GM23248 (cell line): ENCODE results near the gene OR14A2. TPM values are rescaled to one million over a fixed set of nuclear protein-coding genes. Genes with fewer than 3 reads are reported as not detected.
"Not testable (repeated sequence)": the region's sequence is repeated elsewhere in the genome, so short reads cannot be mapped to it uniquely, and the experiment has no call there.

Experiments
- DNase-seq: peaks from one replicate; pipeline ENCODE4 v3.0.0-alpha.2; 2015
- H2AFZ ChIP-seq: fragments of 200-600 bp; sonication (generic); 2 replicates; pipeline ENCODE4 v1.6.1; 2016; ENCODE audit warnings: antibody characterized with exemption
- H3F3A ChIP-seq: fragments of 200-600 bp; sonication (generic); 2 replicates; pipeline ENCODE4 v1.6.1; 2016; ENCODE audit warnings: mild to moderate bottlenecking, antibody characterized with exemption, mixed run types; ENCODE audit not compliant: insufficient read depth
- H3K27ac ChIP-seq: fragments of 200-600 bp; sonication (generic); 2 replicates; pipeline ENCODE4 v1.5.1; 2016; ENCODE audit warnings: mild to moderate bottlenecking
- H3K27me3 ChIP-seq: fragments of 200-600 bp; sonication (generic); replicated peaks from 2 replicates; pipeline ENCODE4 v1.6.1; 2016; ENCODE audit warnings: mild to moderate bottlenecking; ENCODE audit not compliant: insufficient read depth
- H3K36me3 ChIP-seq: fragments of 200-600 bp; sonication (generic); 2 replicates; pipeline ENCODE4 v1.6.1; 2016; ENCODE audit warnings: low read depth, mild to moderate bottlenecking
- H3K4me1 ChIP-seq: fragments of 200-600 bp; sonication (generic); 2 replicates; pipeline ENCODE4 v1.6.1; 2016; ENCODE audit warnings: mild to moderate bottlenecking; ENCODE audit not compliant: insufficient read depth
- H3K4me2 ChIP-seq: fragments of 200-600 bp; sonication (generic); one replicate; pipeline ENCODE4 v1.6.1; 2016; ENCODE audit warnings: mild to moderate bottlenecking; ENCODE audit not compliant: unreplicated experiment
- H3K4me3 ChIP-seq: fragments of 200-600 bp; sonication (generic); 2 replicates; pipeline ENCODE4 v1.5.1; 2016; ENCODE audit warnings: mild to moderate bottlenecking
- H3K79me2 ChIP-seq: fragments of 200-600 bp; sonication (generic); 2 replicates; pipeline ENCODE4 v1.6.1; 2016; ENCODE audit warnings: mild to moderate bottlenecking; ENCODE audit not compliant: insufficient read depth
- H3K9ac ChIP-seq: fragments of 200-600 bp; sonication (generic); 2 replicates; pipeline ENCODE4 v1.6.1; 2016; ENCODE audit warnings: mild to moderate bottlenecking
- H3K9me2 ChIP-seq: fragments of 200-600 bp; sonication (generic); 2 replicates; pipeline ENCODE4 v1.6.1; 2016; ENCODE audit warnings: mixed run types, mild to moderate bottlenecking, moderate library complexity; ENCODE audit not compliant: insufficient read depth
- H3K9me3 ChIP-seq: fragments of 200-600 bp; sonication (generic); one replicate; pipeline ENCODE4 v1.6.1; 2017; ENCODE audit warnings: low read depth
- H4K20me1 ChIP-seq: fragments of 200-600 bp; sonication (generic); 2 replicates; pipeline ENCODE4 v1.6.0; 2016; ENCODE audit not compliant: insufficient read depth
- EZH2 ChIP-seq: fragments of 200-600 bp; sonication (generic); IDR thresholded peaks from 2 replicates; pipeline ENCODE4 v1.6.1; 2018; ENCODE audit warnings: antibody characterized with exemption, mild to moderate bottlenecking; ENCODE audit not compliant: insufficient read depth, poor library complexity, severe bottlenecking
- EZH2phosphoT487 ChIP-seq: fragments of 200-600 bp; sonication (generic); IDR thresholded peaks from 2 replicates; pipeline ENCODE4 v1.6.1; 2018; ENCODE audit warnings: antibody characterized with exemption, moderate library complexity, mild to moderate bottlenecking, low read depth; ENCODE audit not compliant: insufficient read depth
- WGBS, 2 experiments: methylation state at CpG; one replicate each; pipeline ENCODE4 v1.1.6; 2015 to 2017; ENCODE audit warnings: low lambda C conversion rate in 2 of 2, low coverage in 1 of 2; ENCODE audit errors: missing lambda C conversion rate in 2 of 2; 5-methylcytosine and 5-hydroxymethylcytosine counted together
- in situ Hi-C: fragments of 300-500 bp; cut with MboI; formaldehyde crosslinking; loops from 2 replicates; pipeline ENCODE4 v1.15.0; 2020
- polyA plus RNA-seq: library from polyadenylated mRNA; unstranded; fragments of >200 nt; fragmentation: Nextera tagmentation; extraction: Ambion mirVana; gene quantifications from 2 replicates; pipeline ENCODE4 v1.2.1, GENCODE V29; 2016
- total RNA-seq: library from RNA; depleted of rRNA; stranded (reverse); fragments of >200 nt; shearing (Covaris generic); gene quantifications from 2 replicates; pipeline ENCODE4 v1.2.3, GENCODE V29; 2014

The OR14A2 gene
- total and polyA plus RNA-seq, 2 experiments from 2014 or later = not detected

DNA sequence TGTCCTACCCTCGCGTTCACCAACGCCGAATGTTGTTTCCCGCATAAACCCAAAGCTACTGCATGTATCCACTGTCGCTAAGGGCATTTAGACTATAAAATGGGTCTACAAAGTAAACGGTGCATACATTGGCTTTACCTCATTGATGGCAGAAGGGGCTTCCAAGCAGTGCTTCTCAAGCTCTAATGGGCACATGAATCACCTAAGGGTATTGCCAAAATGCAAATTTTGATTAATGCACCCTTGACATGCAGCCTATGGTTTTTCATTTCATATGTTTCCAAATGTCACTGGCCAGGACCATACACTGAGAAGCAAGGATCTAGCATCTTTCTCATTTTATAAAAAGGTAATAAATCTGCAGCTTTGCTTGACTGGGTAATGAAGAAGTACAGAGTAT, 34.2 kb downstream of the OR14A2 start:
- TF ChIP-seq EZH2 = no peak
- no peak for TF ChIP-seq EZH2phosphoT487

DNA sequence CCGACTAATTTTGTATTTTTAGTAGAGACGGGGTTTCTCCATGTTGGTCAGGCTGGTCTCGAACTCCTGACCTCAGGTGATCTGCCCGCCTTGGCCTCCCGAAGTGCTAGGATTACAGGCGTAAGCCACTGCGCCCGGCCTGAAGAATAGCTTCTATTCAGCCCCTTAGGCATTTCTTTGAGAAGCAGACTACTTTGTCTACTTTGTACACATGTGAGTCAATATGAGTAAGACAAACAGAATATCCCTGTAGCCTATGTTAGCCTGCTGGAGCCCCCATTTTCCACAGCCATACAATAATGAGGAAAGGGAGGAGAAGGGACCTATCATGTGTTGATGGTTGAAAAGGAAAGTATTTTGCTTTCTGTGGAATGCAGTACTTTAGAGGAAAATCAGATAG, 37.3 kb downstream of the OR14A2 start:
- H3K9ac ChIP-seq, H3F3A ChIP-seq: not testable (repeated sequence)

More for the DNA sequence above, 34.2 kb downstream of the OR14A2 start:
- no peaks in the 10 kb centered on the region; the same call in 1 of the 2 replicates for H4K20me1 ChIP-seq
- H3F3A ChIP-seq = no peaks in the 10 kb centered on the region
- no peak overlapping the region for H3K4me2 ChIP-seq
- H3K9ac ChIP-seq = no peak overlapping the region
- no peak overlapping the region for H3K27ac ChIP-seq
- H2AFZ ChIP-seq = no peak overlapping the region
- no peaks in the 10 kb centered on the region for H3K79me2 ChIP-seq
- no peak for DNase-seq
- no peaks in the 10 kb centered on the region for H3K9me2 ChIP-seq
- no peaks in the 10 kb centered on the region for H3K4me1 ChIP-seq
- peaks cover 10% of the 10 kb centered on the region for H3K9me3 ChIP-seq
- H3K4me3 ChIP-seq = no peak overlapping the region
- 45 to 54% methylated on average over 7 of the region's 7 CpGs for WGBS, 2 experiments
- H3K27me3 ChIP-seq = no peaks in the 10 kb centered on the region
- no peaks in the 10 kb centered on the region for H3K36me3 ChIP-seq
- in situ Hi-C loops = no loop called here

DNA sequence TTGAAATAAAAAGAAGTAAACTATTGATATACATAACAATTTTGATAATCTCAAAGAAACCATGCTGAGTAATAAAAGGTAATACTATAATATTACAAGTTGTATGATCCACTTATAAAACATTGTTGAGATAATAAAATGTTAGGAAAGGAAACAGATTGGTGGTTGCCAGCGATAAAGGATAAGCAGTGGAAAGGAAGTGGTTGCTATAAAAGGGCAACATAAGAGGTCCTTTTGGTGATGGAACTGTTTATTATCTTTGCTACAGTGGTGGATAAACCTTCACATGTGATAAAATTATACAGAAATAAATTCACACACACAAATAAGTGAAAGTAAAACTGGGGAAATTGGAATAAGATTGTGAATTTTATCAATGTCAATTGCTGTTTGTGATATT, 46.6 kb downstream of the OR14A2 start:
- no peak overlapping the region for H3K9ac ChIP-seq
- no peaks in the 10 kb centered on the region for H3K9me2 ChIP-seq
- H3K27ac ChIP-seq = no peak overlapping the region
- no peaks in the 10 kb centered on the region for H3K27me3 ChIP-seq
- in situ Hi-C loops = no loop called here
- DNase-seq = no peak
- H3K4me2 ChIP-seq = no peak overlapping the region
- no peak overlapping the region for H3K4me3 ChIP-seq
- no peaks in the 10 kb centered on the region for H3K36me3 ChIP-seq
- H2AFZ ChIP-seq = no peak overlapping the region
- H3K79me2 ChIP-seq = no peaks in the 10 kb centered on the region
- H3K4me1 ChIP-seq = no peaks in the 10 kb centered on the region
- TF ChIP-seq EZH2 (no peak), EZH2phosphoT487 (no peak)
- WGBS, 2 experiments = 72 to 83% methylated on average over 1 of the region's 1 CpG
- H3F3A ChIP-seq = no peaks in the 10 kb centered on the region
- no peaks in the 10 kb centered on the region for H3K9me3 ChIP-seq
- H4K20me1 ChIP-seq = no peaks in the 10 kb centered on the region

More for the DNA sequence above, 37.3 kb downstream of the OR14A2 start:
- H3K9me2 ChIP-seq, H3K4me2 ChIP-seq, DNase-seq, H3K4me1 ChIP-seq, in situ Hi-C loops, H3K27me3 ChIP-seq, H3K4me3 ChIP-seq, H3K27ac ChIP-seq, H3K9me3 ChIP-seq, H2AFZ ChIP-seq, H3K79me2 ChIP-seq, H4K20me1 ChIP-seq, H3K36me3 ChIP-seq: not testable (repeated sequence)
- 35 to 39% methylated on average over 8 of the region's 8 CpGs for WGBS, 2 experiments

DNA sequence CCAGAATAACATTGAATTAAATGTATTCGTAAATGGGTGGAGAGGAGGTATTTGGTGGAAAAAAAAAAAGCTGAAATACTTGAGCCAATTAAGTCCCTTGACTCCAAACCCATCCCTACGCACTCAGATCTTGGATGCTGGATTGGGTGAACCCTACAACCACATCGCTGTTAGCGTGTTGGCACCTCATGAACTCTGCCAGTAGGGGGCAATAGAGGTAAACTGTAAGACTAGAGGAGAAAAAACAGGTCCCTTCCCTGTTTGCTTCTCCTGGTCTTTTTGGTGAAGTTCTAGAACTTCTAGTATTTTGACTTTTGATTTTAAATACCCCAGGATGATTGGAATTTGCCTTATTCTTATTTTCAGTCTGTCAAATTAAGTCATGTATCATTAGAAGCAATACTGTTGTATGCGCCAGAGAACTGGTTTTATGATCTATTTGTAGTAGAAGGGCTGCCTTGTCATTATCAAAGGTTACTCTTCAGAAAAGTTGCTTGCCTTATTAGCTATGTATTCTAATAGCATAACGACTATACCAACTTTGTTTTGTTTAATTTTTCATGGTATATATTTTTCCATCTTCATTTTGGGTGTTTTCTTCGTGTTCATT, 66.5 kb downstream of the OR14A2 start:
- Histone ChIP-seq H3K27me3 (no peaks in the 10 kb centered on the region), H3K4me2 (no peak overlapping the region), H4K20me1 (no peaks in the 10 kb centered on the region), H3K36me3 (no peaks in the 10 kb centered on the region), H3K4me3 (no peak overlapping the region), H3K4me1 (no peaks in the 10 kb centered on the region), H2AFZ (no peak overlapping the region), H3K9ac (no peak overlapping the region), H3F3A (no peaks in the 10 kb centered on the region), H3K27ac (no peak overlapping the region), H3K9me2 (no peaks in the 10 kb centered on the region), H3K79me2 (no peaks in the 10 kb centered on the region), H3K9me3 (no peaks in the 10 kb centered on the region)
- no peak for TF ChIP-seq EZH2
- TF ChIP-seq EZH2phosphoT487 = no peak
- peak; percentile 49 for DNase-seq
- in situ Hi-C loops = no loop called here
- 23 to 25% methylated on average over 7 of the region's 7 CpGs for WGBS, 2 experiments

DNA sequence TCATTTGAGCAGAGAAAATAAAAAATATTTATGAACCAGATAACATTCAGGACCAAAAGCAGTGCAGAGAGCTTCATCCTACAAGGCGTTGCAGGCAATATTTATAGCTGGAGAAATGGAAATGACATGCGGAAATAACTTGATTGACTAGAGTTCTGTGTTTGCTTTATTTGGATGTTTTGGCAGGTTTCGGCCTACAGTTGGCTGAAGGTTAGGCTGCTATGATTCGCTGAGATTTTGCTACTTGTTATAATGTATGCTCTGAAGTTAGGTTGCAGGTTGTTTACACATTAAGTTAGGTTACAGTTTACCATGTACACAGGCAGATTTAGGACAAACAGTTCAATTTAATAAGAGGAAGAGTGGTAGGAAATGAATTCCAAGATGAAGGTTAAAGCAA, 67.8 kb downstream of the OR14A2 start:
- H3K4me3 ChIP-seq = no peak overlapping the region
- H3K4me2 ChIP-seq = no peak overlapping the region
- no peak for DNase-seq
- H3K9me3 ChIP-seq = no peaks in the 10 kb centered on the region
- H3K4me1 ChIP-seq = no peaks in the 10 kb centered on the region
- no peak for TF ChIP-seq EZH2
- TF ChIP-seq EZH2phosphoT487 = no peak
- no peaks in the 10 kb centered on the region for H3K79me2 ChIP-seq
- no peak overlapping the region for H3K9ac ChIP-seq
- no peak overlapping the region for H2AFZ ChIP-seq
- no peaks in the 10 kb centered on the region for H3K36me3 ChIP-seq
- no peaks in the 10 kb centered on the region for H4K20me1 ChIP-seq
- no peaks in the 10 kb centered on the region for H3K9me2 ChIP-seq
- in situ Hi-C loops = no loop called here
- WGBS, 2 experiments = 18 to 22% methylated on average over 4 of the region's 4 CpGs
- H3F3A ChIP-seq = no peaks in the 10 kb centered on the region
- no peak overlapping the region for H3K27ac ChIP-seq
- H3K27me3 ChIP-seq = no peaks in the 10 kb centered on the region
